Muscle layer of duodenum (tissue), 2 donors: Measurements from ENCODE around the gene ZNF385C.

ENCODE experiments used
- H3K27ac ChIP-seq: one replicate; pipeline ENCODE4 v1.7.0; 2013; ENCODE audit warnings: mild to moderate bottlenecking, low read length
- H3K27me3 ChIP-seq: one replicate; pipeline ENCODE4 v1.7.0; 2013; ENCODE audit warnings: low read depth, mild to moderate bottlenecking, control low read depth, low read length
- H3K36me3 ChIP-seq, 2 donors: one replicate each; pipeline ENCODE4 v1.7.0; 2013; ENCODE audit warnings: low read length in 2 of 2, control low read depth in 1 of 2, mild to moderate bottlenecking in 1 of 2; ENCODE audit not compliant: insufficient read depth in 2 of 2, control insufficient read depth in 1 of 2
- H3K4me1 ChIP-seq, 2 donors: one replicate each; pipeline ENCODE4 v1.7.0; 2013; ENCODE audit warnings: low read length in 2 of 2, mild to moderate bottlenecking in 2 of 2, control low read depth in 1 of 2, moderate library complexity in 1 of 2; ENCODE audit not compliant: insufficient read depth in 2 of 2, control insufficient read depth in 1 of 2
- H3K4me3 ChIP-seq, 2 donors: one replicate each; pipeline ENCODE4 v1.7.0; 2013; ENCODE audit warnings: low read length in 2 of 2, low read depth in 1 of 2, mild to moderate bottlenecking in 1 of 2
- H3K9me3 ChIP-seq, 2 donors: one replicate each; pipeline ENCODE4 v1.7.0; 2013; ENCODE audit warnings: low read length in 2 of 2, control low read depth in 1 of 2, mild to moderate bottlenecking in 1 of 2; ENCODE audit not compliant: control insufficient read depth in 1 of 2
- donor health status: healthy.

Gene ZNF385C

DNA sequence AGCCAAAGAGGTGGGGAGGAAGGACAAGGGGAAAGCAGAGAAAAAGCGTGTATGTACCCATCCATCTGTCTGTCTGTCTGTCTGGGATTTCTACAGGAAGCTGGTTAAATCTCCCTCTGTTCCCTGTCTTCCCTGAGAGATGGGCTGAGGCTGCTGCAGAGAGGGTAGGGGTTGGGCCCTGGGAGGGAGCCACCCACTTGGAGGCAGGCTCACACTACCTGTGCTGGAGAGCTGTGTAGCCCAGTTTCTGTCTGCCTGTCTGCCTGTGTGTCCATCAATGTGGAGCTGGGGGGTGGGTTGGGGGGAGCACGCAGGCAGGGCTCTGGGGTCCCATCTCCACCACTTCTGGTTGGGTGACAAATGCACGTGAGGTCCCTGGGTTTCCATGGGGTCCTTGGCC, 29.3 kb downstream of the ZNF385C start:
- no peaks in the 10 kb centered on the region for H3K36me3 ChIP-seq
- peaks cover 17% of the 10 kb centered on the region for H3K27me3 ChIP-seq
- H3K9me3 ChIP-seq = no peaks in the 10 kb centered on the region
- no peak overlapping the region for H3K27ac ChIP-seq
- peaks cover 0 to 17% of the 10 kb centered on the region in 2 donors for H3K4me1 ChIP-seq
- H3K4me3 ChIP-seq = no peak overlapping the region

DNA sequence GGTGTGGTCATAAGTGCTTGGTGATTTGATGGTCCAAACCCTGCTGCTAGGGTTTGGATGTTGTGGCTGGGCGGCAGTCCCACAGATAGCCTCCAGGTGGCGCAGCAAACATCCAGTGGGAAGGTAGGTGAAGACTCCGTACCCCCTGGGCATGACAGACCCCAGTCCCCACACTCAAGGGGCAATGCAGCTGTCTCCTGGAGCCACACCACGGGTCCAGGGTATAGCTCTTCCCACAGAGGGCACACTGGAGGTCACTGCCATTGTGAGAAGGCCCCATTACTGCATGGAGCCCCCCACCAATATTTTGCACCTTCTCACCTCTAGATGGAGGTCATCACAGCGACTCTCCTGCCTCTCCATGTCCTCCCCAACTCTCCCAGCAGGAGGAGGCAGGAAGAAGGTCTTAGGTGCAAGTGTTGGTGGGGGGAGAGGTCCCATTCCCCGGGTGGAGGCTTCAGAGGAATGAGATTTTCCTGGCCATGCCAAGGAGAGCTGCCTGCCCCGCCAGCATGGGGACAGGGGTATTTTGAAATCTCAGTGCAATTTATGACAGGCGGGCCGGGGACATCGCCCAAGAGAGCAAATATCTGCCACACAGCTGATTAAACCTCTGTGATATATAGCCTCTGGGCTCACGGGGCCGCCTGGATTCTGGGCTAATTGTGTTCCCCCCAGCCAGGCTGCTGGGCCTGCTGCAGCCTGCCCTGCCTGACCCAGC, 30.7 kb downstream of the ZNF385C start:
- H3K27ac ChIP-seq = no peak overlapping the region
- no peak overlapping the region for H3K4me3 ChIP-seq
- peaks cover 0 to 12% of the 10 kb centered on the region in 2 donors for H3K4me1 ChIP-seq
- no peaks in the 10 kb centered on the region for H3K36me3 ChIP-seq
- H3K9me3 ChIP-seq = no peaks in the 10 kb centered on the region
- H3K27me3 ChIP-seq = peaks cover 13% of the 10 kb centered on the region

DNA sequence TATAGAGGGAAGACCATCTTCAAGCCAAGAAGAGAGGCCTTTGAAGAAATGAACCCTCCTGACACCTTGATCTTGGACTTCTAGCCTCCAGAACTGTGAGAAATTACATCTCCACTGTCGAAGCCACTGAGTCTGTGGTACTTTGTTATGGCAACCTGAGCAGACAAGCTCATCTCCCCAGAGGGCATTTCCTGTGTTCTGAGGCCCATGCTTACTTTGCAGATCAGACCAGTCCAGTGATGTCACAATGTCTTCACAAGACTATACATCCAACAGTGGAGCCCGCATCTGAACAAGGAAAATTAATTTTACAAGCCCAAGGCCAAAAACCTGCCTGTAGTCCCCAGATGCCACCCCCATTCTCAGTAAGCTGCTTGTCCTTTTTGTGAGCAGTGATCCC, 33.1 kb downstream of the ZNF385C start:
- Histone ChIP-seq H3K4me3 (no peak overlapping the region), H3K27ac (no peak overlapping the region)

GRCh38 chr17:42062681-42063080, 35.6 kb downstream of the ZNF385C start:
- no peaks in the 10 kb centered on the region for H3K4me1 ChIP-seq
- no peak overlapping the region for H3K27ac ChIP-seq
- H3K27me3 ChIP-seq = no peaks in the 10 kb centered on the region
- H3K36me3 ChIP-seq = no peaks in the 10 kb centered on the region
- H3K9me3 ChIP-seq = no peaks in the 10 kb centered on the region
- no peak overlapping the region for H3K4me3 ChIP-seq

More for the DNA sequence above, 33.1 kb downstream of the ZNF385C start:
- Histone ChIP-seq H3K27me3 (no peaks in the 10 kb centered on the region), H3K4me1 (no peaks in the 10 kb centered on the region), H3K36me3 (no peaks in the 10 kb centered on the region), H3K9me3 (no peaks in the 10 kb centered on the region)

GRCh38 chr17:42061646-42062487, 36.4 kb downstream of the ZNF385C start:
- Histone ChIP-seq H3K27ac (no peak overlapping the region), H3K4me3 (no peak overlapping the region), H3K4me1 (no peaks in the 10 kb centered on the region), H3K27me3 (no peaks in the 10 kb centered on the region), H3K9me3 (no peaks in the 10 kb centered on the region), H3K36me3 (no peaks in the 10 kb centered on the region)

DNA sequence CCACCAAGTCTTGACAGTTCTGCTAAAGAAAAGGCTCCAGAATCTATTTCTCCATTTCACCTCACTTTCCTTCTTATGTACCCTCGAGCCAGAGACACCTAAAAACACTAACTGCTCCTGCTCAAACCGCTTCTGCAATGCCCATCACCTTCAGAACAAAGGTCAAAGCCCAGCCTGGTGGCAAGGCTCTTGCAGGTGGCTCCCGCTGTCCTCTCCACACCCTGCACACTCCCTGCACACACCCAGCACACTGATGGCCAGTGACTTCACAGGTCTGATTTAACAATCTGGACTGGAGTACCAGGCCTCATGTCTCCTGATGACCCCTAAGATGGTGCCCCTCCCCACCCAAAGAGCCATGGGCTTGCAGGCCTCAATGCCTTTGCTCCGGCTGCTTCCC, 38.0 kb downstream of the ZNF385C start:
- H3K4me1 ChIP-seq = no peaks in the 10 kb centered on the region
- no peaks in the 10 kb centered on the region for H3K9me3 ChIP-seq
- H3K27ac ChIP-seq = no peak overlapping the region
- H3K36me3 ChIP-seq = no peaks in the 10 kb centered on the region
- H3K4me3 ChIP-seq = no peak overlapping the region
- H3K27me3 ChIP-seq = no peaks in the 10 kb centered on the region

GRCh38 chr17:42059815-42060214, 38.5 kb downstream of the ZNF385C start:
- H3K27ac ChIP-seq = no peak overlapping the region

DNA sequence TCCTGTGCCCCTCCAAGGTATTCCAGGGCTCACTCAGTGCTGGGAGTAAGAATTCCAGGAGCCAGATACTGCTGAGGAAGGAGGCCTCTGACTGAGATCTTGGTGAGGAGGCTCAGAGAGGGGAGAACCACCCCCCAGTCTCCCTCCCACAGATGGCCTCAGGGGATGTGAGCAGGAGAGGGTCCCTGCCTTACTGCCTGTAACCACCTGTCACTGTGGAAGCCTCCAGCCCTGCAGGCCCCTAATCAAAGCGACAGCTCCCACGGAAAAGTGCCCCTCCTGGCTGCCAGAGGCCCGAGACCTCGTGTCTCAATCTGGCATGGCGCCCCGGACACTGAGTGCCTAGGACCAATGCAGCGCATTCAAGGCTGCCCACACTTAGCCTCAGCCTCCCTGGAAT, 40.2 kb downstream of the ZNF385C start:
- Histone ChIP-seq H3K36me3 (no peaks in the 10 kb centered on the region), H3K4me1 (no peaks in the 10 kb centered on the region), H3K9me3 (no peaks in the 10 kb centered on the region), H3K27ac (no peak overlapping the region), H3K4me3 (no peak overlapping the region), H3K27me3 (peaks cover 6% of the 10 kb centered on the region)

More at GRCh38 chr17:42059815-42060214, 38.5 kb downstream of the ZNF385C start:
- Histone ChIP-seq H3K36me3 (no peaks in the 10 kb centered on the region), H3K4me3 (no peak overlapping the region), H3K9me3 (no peaks in the 10 kb centered on the region), H3K27me3 (no peaks in the 10 kb centered on the region), H3K4me1 (no peaks in the 10 kb centered on the region)

DNA sequence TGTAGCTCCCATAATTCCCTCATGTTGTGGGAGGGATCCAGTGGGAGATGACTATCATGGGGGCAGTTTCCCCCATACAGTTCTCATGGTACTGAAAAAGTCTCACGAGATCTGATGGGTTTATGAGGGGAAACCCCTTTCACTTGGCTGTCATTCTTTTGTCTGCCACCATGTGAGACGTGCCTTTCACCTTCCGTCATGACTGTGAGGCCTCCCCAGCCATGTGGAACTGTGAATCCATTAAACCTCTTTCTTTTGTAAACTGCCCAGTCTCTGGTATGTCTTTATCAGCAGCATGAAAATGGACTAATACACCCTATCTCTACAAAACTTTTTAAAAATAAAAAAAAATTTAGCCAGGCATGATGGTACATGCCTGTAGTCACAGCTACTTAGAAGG, 41.6 kb downstream of the ZNF385C start:
- H3K4me3 ChIP-seq = no peak overlapping the region
- H3K4me1 ChIP-seq = no peaks in the 10 kb centered on the region
- H3K36me3 ChIP-seq = no peaks in the 10 kb centered on the region
- no peak overlapping the region for H3K27ac ChIP-seq
- peaks cover 6% of the 10 kb centered on the region for H3K27me3 ChIP-seq
- H3K9me3 ChIP-seq = no peaks in the 10 kb centered on the region

- no peaks in the 10 kb centered on the region for H3K9me3 ChIP-seq
- no peak overlapping the region for H3K27ac ChIP-seq
- no peaks in the 10 kb centered on the region for H3K36me3 ChIP-seq
- H3K27me3 ChIP-seq = peaks cover 6% of the 10 kb centered on the region
- H3K4me3 ChIP-seq = no peak overlapping the region
- no peaks in the 10 kb centered on the region for H3K4me1 ChIP-seq
These were observed 42.8 kb downstream of the ZNF385C start for GRCh38 chr17:42055496-42055895.

DNA sequence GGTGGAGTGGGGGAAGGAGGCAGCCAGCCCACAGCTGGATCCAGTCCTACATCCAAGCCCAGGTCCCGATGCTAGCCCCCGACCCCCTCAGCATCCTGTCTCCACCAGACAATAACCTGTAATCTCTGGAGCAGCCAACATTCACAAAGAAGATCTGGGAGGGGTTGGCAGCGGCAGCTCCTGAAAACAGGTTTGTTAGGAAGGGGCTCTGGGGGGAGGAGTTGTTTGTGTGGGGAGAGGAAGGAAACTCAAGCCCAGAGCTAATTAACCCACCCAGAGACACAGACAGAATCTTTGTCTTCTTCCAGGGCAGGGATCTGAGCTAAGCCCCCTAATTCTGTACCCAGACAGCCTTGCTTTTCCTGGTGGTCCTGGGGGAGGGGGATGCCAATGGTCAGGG, 43.2 kb downstream of the ZNF385C start:
- no peaks in the 10 kb centered on the region for H3K4me1 ChIP-seq
- no peak overlapping the region for H3K27ac ChIP-seq
- no peaks in the 10 kb centered on the region for H3K9me3 ChIP-seq
- H3K36me3 ChIP-seq = no peaks in the 10 kb centered on the region
- peaks cover 6% of the 10 kb centered on the region for H3K27me3 ChIP-seq
- no peak overlapping the region for H3K4me3 ChIP-seq
